K562 treated with DMSO at 1 percent for 12 hours (cell line): ENCODE data around the gene PGAM2. TPM values are rescaled to one million over a fixed set of nuclear protein-coding genes. Genes with fewer than 3 reads are reported as not detected.

Experiments used
- total RNA-seq: library from RNA; unstranded; fragments of 300-600 nt; gene quantifications from 2 replicates; pipeline ENCODE4 v1.2.3, GENCODE V29; 2022; ENCODE audit not compliant: insufficient read depth

PGAM2 gene
- not detected in 2 replicates for total RNA-seq

GRCh38 chr7:44065431-44066110 is at the start of gene PGAM2:
TSS of gene PGAM2 (minus strand) at chr7:44065567. CDS start at chr7:44065529, 38 bp downstream.

GRCh38 chr7:44103923-44104859 is 38.8 kb upstream of the PGAM2 start, which contains the start of gene AEBP1:
TSS of gene AEBP1 (plus strand) at chr7:44104345. CDS start at chr7:44104666, 321 bp downstream.

GRCh38 chr7:44044315-44045225 is 20.8 kb downstream of the PGAM2 start, which contains the start of gene DBNL:
TSS of gene DBNL (plus strand) at chr7:44044702. CDS start at chr7:44044738, 36 bp downstream.

Other genes starting within 250 kb of the PGAM2 start
- gene MRPS24, start 196.1 kb downstream of the PGAM2 start, total RNA-seq: 231 and 338 TPM in 2 replicates
- 10.5 and 25.6 TPM in 2 replicates for gene URGCP, start 159.0 kb downstream of the PGAM2 start, total RNA-seq
- gene UBE2D4, start 139.1 kb downstream of the PGAM2 start, total RNA-seq: 7.4 and 19.1 TPM in 2 replicates
- gene SPDYE1, start 67.7 kb downstream of the PGAM2 start, total RNA-seq: not detected in 2 replicates
- 34.3 and 36.8 TPM in 2 replicates for gene DBNL, start 20.9 kb downstream of the PGAM2 start, total RNA-seq
- gene POLM, start 17.0 kb upstream of the PGAM2 start, total RNA-seq: 6.2 and 14.9 TPM in 2 replicates
- 0.21 TPM in 1 of 2 replicates, not detected in the other for gene AEBP1, start 38.8 kb upstream of the PGAM2 start, total RNA-seq
- gene POLD2, start 58.0 kb upstream of the PGAM2 start, total RNA-seq: 109 and 120 TPM in 2 replicates
- gene MYL7, start 75.8 kb upstream of the PGAM2 start, total RNA-seq: not detected in 2 replicates
- gene GCK, start 123.9 kb upstream of the PGAM2 start, total RNA-seq: 0.73 TPM in 1 of 2 replicates, not detected in the other
- gene YKT6, start 135.4 kb upstream of the PGAM2 start, total RNA-seq: 74.0 and 122 TPM in 2 replicates